H1 (cell line): ENCODE data around the gene KRTAP5-6. TPM values are rescaled to one million over a fixed set of nuclear protein-coding genes. Genes with fewer than 3 reads are reported as not detected.

Experiments used
- CTCF ChIA-PET: fragments of 300-600 bp; sonication (Branson Sonifier 250); formaldehyde crosslinking; loops from one replicate; lab custom pipeline; 2021; ENCODE audit not compliant: partially characterized antibody; lab: Charles Lee
- POLR2A ChIA-PET: fragments of 300-600 bp; sonication (Branson Sonifier 250); formaldehyde crosslinking; loops from one replicate; lab custom pipeline; 2021; ENCODE audit warnings: inconsistent platforms; ENCODE audit not compliant: partially characterized antibody; lab: Charles Lee
- DNase-seq, 2 experiments: peaks; one replicate each; pipeline versions ENCODE4 v3.0.0 to v3.0.0-alpha.2; 2010 to 2022; ENCODE audit warnings: low spot score in 2 of 2, low read depth in 1 of 2, mixed read lengths in 1 of 2
- FAIRE-seq: peaks from 2 replicates; lab custom pipeline; 2011; peaks lifted over from hg19 to GRCh38; lab: Jason Lieb, UNC
- H2AFZ ChIP-seq: 2 replicates; pipeline ENCODE4 v1.8.1; 2012; ENCODE audit warnings: low read length, inconsistent platforms
- H2AK5ac ChIP-seq: 2 replicates; pipeline ENCODE4 v1.6.1; 2013; ENCODE audit warnings: low read depth, low read length
- H2BK120ac ChIP-seq: replicated peaks from 2 replicates; pipeline ENCODE3; 2013; ENCODE audit warnings: low read depth, low read length, inconsistent platforms
- H2BK12ac ChIP-seq: 2 replicates; pipeline ENCODE4 v1.6.1; 2013; ENCODE audit warnings: low read depth, low read length
- H2BK15ac ChIP-seq: 2 replicates; pipeline ENCODE4 v1.6.1; 2013; ENCODE audit warnings: low read length
- H2BK20ac ChIP-seq: 2 replicates; pipeline ENCODE4 v1.6.1; 2013; ENCODE audit warnings: low read length
- H2BK5ac ChIP-seq: 2 replicates; pipeline ENCODE4 v1.6.1; 2013; ENCODE audit warnings: low read depth, low read length
- H3K14ac ChIP-seq: 2 replicates; pipeline ENCODE4 v1.6.1; 2013; ENCODE audit warnings: inconsistent platforms; ENCODE audit not compliant: insufficient read length
- H3K18ac ChIP-seq: 2 replicates; pipeline ENCODE4 v1.6.1; 2013; ENCODE audit warnings: low read length; ENCODE audit errors: extremely low read depth
- H3K23ac ChIP-seq: 2 replicates; pipeline ENCODE4 v1.6.1; 2013; ENCODE audit warnings: inconsistent platforms; ENCODE audit not compliant: insufficient read length
- H3K23me2 ChIP-seq: 2 replicates; pipeline ENCODE4 v1.6.1; 2013; ENCODE audit warnings: low read depth, low read length
- H3K27ac ChIP-seq: 2 replicates; pipeline ENCODE4 v1.6.1; 2011; ENCODE audit warnings: low read depth, low read length, inconsistent platforms
- H3K27me3 ChIP-seq, 4 experiments: replicated peaks in 1 of 4; 1 replicate in 1 of 4; 2 replicates in 3 of 4; pipeline versions ENCODE4 v1.6.1 to v1.8.1; 2011 to 2013; ENCODE audit warnings: low read length in 3 of 4, mild to moderate bottlenecking in 3 of 4, inconsistent platforms in 2 of 4, mixed read lengths in 2 of 4, moderate library complexity in 1 of 4; ENCODE audit not compliant: control insufficient read depth in 3 of 4, insufficient read depth in 3 of 4; ENCODE audit errors: extremely low read depth in 1 of 4
- H3K36me3 ChIP-seq, 4 experiments: 2 replicates each; pipeline versions ENCODE4 v1.6.1 to v1.8.1; 2011 to 2013; ENCODE audit warnings: mild to moderate bottlenecking in 4 of 4, low read length in 3 of 4, moderate library complexity in 2 of 4, control low read depth in 1 of 4, inconsistent platforms in 1 of 4; ENCODE audit not compliant: insufficient read depth in 4 of 4, control insufficient read depth in 2 of 4
- H3K4ac ChIP-seq: replicated peaks from 2 replicates; pipeline ENCODE3; 2013; ENCODE audit warnings: low read length, low read depth, mixed read lengths, inconsistent platforms; ENCODE audit not compliant: insufficient read length
- H3K4me1 ChIP-seq, 4 experiments: replicated peaks in 1 of 4; 1 replicate in 1 of 4; 2 replicates in 3 of 4; pipeline versions ENCODE4 v1.6.1 to v1.8.1; 2011 to 2013; ENCODE audit warnings: low read length in 3 of 4, inconsistent platforms in 2 of 4, mixed read lengths in 1 of 4; ENCODE audit not compliant: insufficient read depth in 4 of 4, control insufficient read depth in 3 of 4
- H3K4me2 ChIP-seq, 2 experiments: 2 replicates each; pipeline versions ENCODE4 v1.6.1 to v1.8.1; 2011 to 2013; ENCODE audit warnings: low read depth in 2 of 2, low read length in 2 of 2, control low read depth in 1 of 2, inconsistent platforms in 1 of 2, mild to moderate bottlenecking in 1 of 2; ENCODE audit not compliant: insufficient read depth in 1 of 2
- H3K4me3 ChIP-seq, 4 experiments: fragments of 200-600, 300-600 bp in 1 of 4; sonication (generic), shearing (Covaris generic), sonication (Bioruptor Twin) in 1 of 4; 2 replicates each; pipeline versions ENCODE4 v1.5.1 to v1.8.1; 2011 to 2016; ENCODE audit warnings: low read length in 4 of 4, low read depth in 3 of 4, control low read depth in 2 of 4, inconsistent platforms in 2 of 4, mild to moderate bottlenecking in 2 of 4, mixed read lengths in 1 of 4, moderate library complexity in 1 of 4; ENCODE audit not compliant: insufficient read depth in 2 of 4; ENCODE audit errors: extremely low read depth in 1 of 4
- H3K56ac ChIP-seq: replicated peaks from 2 replicates; pipeline ENCODE3; 2013; ENCODE audit warnings: low read depth, mild to moderate bottlenecking, mixed read lengths, low read length, inconsistent platforms; ENCODE audit not compliant: insufficient read length
- H3K79me1 ChIP-seq: 2 replicates; pipeline ENCODE4 v1.6.1; 2013; ENCODE audit warnings: low read depth, low read length, control low read depth
- H3K79me2 ChIP-seq, 2 experiments: 2 replicates each; pipeline versions ENCODE4 v1.6.1 to v1.8.1; 2012 to 2013; ENCODE audit warnings: low read length in 2 of 2, mild to moderate bottlenecking in 2 of 2, inconsistent platforms in 1 of 2; ENCODE audit not compliant: insufficient read depth in 2 of 2, control insufficient read depth in 1 of 2
- H3K9ac ChIP-seq, 4 experiments: replicated peaks in 1 of 4; 1 replicate in 1 of 4; 2 replicates in 3 of 4; pipeline versions ENCODE4 v1.6.1 to v1.8.1; 2011 to 2013; ENCODE audit warnings: low read depth in 3 of 4, low read length in 3 of 4, control low read depth in 2 of 4, mild to moderate bottlenecking in 2 of 4, moderate library complexity in 2 of 4, inconsistent platforms in 1 of 4; ENCODE audit errors: extremely low read depth in 1 of 4
- H3K9me3 ChIP-seq, 2 experiments: 2 replicates each; pipeline versions ENCODE4 v1.6.1 to v1.8.1; 2012 to 2013; ENCODE audit warnings: mild to moderate bottlenecking in 2 of 2, moderate library complexity in 2 of 2, control low read depth in 1 of 2, inconsistent platforms in 1 of 2, low read depth in 1 of 2, low read length in 1 of 2, mixed read lengths in 1 of 2; ENCODE audit not compliant: insufficient read depth in 2 of 2
- H4K20me1 ChIP-seq, 2 experiments: replicated peaks in 1 of 2; 2 replicates each; pipeline versions ENCODE3 to v1.8.1; 2011 to 2013; ENCODE audit warnings: inconsistent platforms in 2 of 2, low read length in 2 of 2, mild to moderate bottlenecking in 1 of 2; ENCODE audit not compliant: insufficient read depth in 2 of 2, control insufficient read depth in 1 of 2
- H4K5ac ChIP-seq: 2 replicates; pipeline ENCODE4 v1.6.1; 2013; ENCODE audit warnings: low read length, low read depth, mixed read lengths, inconsistent platforms; ENCODE audit not compliant: insufficient read length
- H4K8ac ChIP-seq: 2 replicates; pipeline ENCODE4 v1.8.0; 2013; ENCODE audit warnings: mild to moderate bottlenecking, moderate library complexity, low read length, inconsistent platforms; ENCODE audit not compliant: insufficient read depth; ENCODE audit errors: extremely low read depth
- H4K91ac ChIP-seq: replicated peaks from 2 replicates; pipeline ENCODE3; 2013; ENCODE audit warnings: low read length, mixed read lengths, inconsistent platforms; ENCODE audit not compliant: insufficient read length
- ATF3 ChIP-seq: IDR thresholded peaks from 2 replicates; pipeline ENCODE4 v1.6.1; 2011; ENCODE audit warnings: low read depth, mild to moderate bottlenecking, low read length; ENCODE audit not compliant: insufficient read depth
- BRCA1 ChIP-seq: IDR thresholded peaks from 2 replicates; pipeline ENCODE4 v1.6.1; 2012; ENCODE audit warnings: low read depth, low read length, improper control_type of control experiment
- CHD2 ChIP-seq: IDR thresholded peaks from 2 replicates; pipeline ENCODE4 v1.6.1; 2012; ENCODE audit warnings: low read length, improper control_type of control experiment
- EZH2 ChIP-seq: fragments of 200-600 bp; sonication (generic); IDR thresholded peaks from 2 replicates; pipeline ENCODE4 v1.7.1; 2012; ENCODE audit warnings: low read depth, mild to moderate bottlenecking, moderate library complexity, low read length, inconsistent platforms; ENCODE audit not compliant: severe bottlenecking
- FOSL1 ChIP-seq: IDR thresholded peaks from 2 replicates; pipeline ENCODE4 v1.6.1; 2011; ENCODE audit warnings: mild to moderate bottlenecking, low read depth, low read length, moderate library complexity; ENCODE audit not compliant: insufficient read depth
- KDM1A ChIP-seq: fragments of 200-600, 300-600 bp; sonication (generic); IDR thresholded peaks from 2 replicates; pipeline ENCODE4 v1.7.1; 2016; ENCODE audit warnings: mild to moderate bottlenecking, low read length, borderline replicate concordance
- POLR2A ChIP-seq, 2 experiments: IDR thresholded peaks; 1 replicate in 1 of 2; 2 replicates in 1 of 2; pipeline ENCODE4 v1.6.1; 2011; ENCODE audit warnings: low read depth in 2 of 2, low read length in 2 of 2, mild to moderate bottlenecking in 2 of 2; ENCODE audit errors: control extremely low read depth in 1 of 2
- RBBP5 ChIP-seq: IDR thresholded peaks from 2 replicates; pipeline ENCODE4 v1.7.1; 2012; ENCODE audit warnings: low read depth, mild to moderate bottlenecking, inconsistent platforms, low read length, moderate library complexity, borderline replicate concordance
- SAP30 ChIP-seq: fragments of 300-600 bp; sonication (generic); IDR thresholded peaks from 2 replicates; pipeline ENCODE4 v1.7.1; 2012; ENCODE audit warnings: low read length, moderate library complexity, mild to moderate bottlenecking, inconsistent platforms; ENCODE audit not compliant: insufficient read depth, insufficient replicate concordance
- SP1 ChIP-seq: IDR thresholded peaks from 2 replicates; pipeline ENCODE4 v1.6.1; 2011; ENCODE audit warnings: low read depth, low read length
- SP4 ChIP-seq: IDR thresholded peaks from 2 replicates; pipeline ENCODE4 v1.6.1; 2012; ENCODE audit warnings: low read length, inconsistent platforms
- WGBS, 2 experiments: shearing (Covaris generic) in 1 of 2; methylation state at CpG; one replicate each; pipeline versions ENCODE4 v1.1.6 to v1.1.7; 2013 to 2015; ENCODE audit warnings: low lambda C conversion rate in 2 of 2, mixed read lengths in 2 of 2, inconsistent platforms in 1 of 2, low coverage in 1 of 2, missing lambda C conversion rate in 1 of 2; ENCODE audit not compliant: insufficient replicate concordance in 2 of 2, insufficient coverage in 1 of 2, insufficient read length in 1 of 2; ENCODE audit errors: extremely low coverage in 1 of 2, missing lambda C conversion rate in 1 of 2; 5-methylcytosine and 5-hydroxymethylcytosine counted together
- polyA plus RNA-seq, 7 experiments: library from polyadenylated mRNA; depleted of rRNA in 3 of 7; stranded (reverse) in 5 of 7; unstranded in 2 of 7; fragments of >200 nt in 5 of 7; fragments of 200-250 nt in 2 of 7; gene quantifications; 1 replicate in 5 of 7; 2 replicates in 1 of 7; 4 replicates in 1 of 7; pipeline versions ENCODE4 v1.2.1 to v1.2.3, GENCODE V29; 2011 to 2013; ENCODE audit warnings: missing spikeins in 2 of 7, mixed read lengths in 2 of 7
- total RNA-seq: library from RNA; stranded (reverse); fragmentation: NEBNext Ultra II Directional; extraction: Animal tissue kit (Norgen Biotek cat#: 25700); gene quantifications from 2 replicates; pipeline ENCODE4 v1.2.1, GENCODE V29; 2021

Gene KRTAP5-6
- total and polyA plus RNA-seq, 2 of the 8 experiments (the other 6 are each of a cell fraction or from before 2014, with no cell fraction given): not detected

- H3K27me3 ChIP-seq: peaks cover 0 to 7% (median 0%) of the 10 kb centered on the region in 4 experiments; a peak in 3 of 7 replicates
- H3K56ac ChIP-seq: no peak overlapping the region
- WGBS, 2 experiments: 23% methylated on average over 30 of the region's 37 CpGs; no CpG with 5 or more reads in 1 of the 2 experiments
- ChIA-PET POLR2A (interaction anchor here (1.0 to 1.6 kb wide), 3 partner anchors 41 to 458 kb away, joined by 3 to 4 read pairs (median 3); no protein-coding TSS in a partner anchor), CTCF (interaction anchor here (0.8 to 6.9 kb wide), 84 partner anchors 8 to 725 kb away, joined by 3 to 255 read pairs (median 5); partner anchors contain the start of genes LSP1, SYT8 and TNNI2)
- H3K4me2 ChIP-seq: peak overlapping the region; percentile 43 to 76; a peak in 3 of 4 replicates
- H3K23me2 ChIP-seq: no peaks in the 10 kb centered on the region; the same call in 1 of the 2 replicates
- no peaks in the 10 kb centered on the region for H3K79me2 ChIP-seq
- no peaks in the 10 kb centered on the region for H3K36me3 ChIP-seq
- H3K79me1 ChIP-seq: no peaks in the 10 kb centered on the region
- no peak overlapping the region for H2BK20ac ChIP-seq
- H3K14ac ChIP-seq: no peak overlapping the region
- H2BK15ac ChIP-seq: 0 out of 2 replicates have a peak overlapping the region, but pooled peaks have one; percentile 81
- no peak overlapping the region for H3K27ac ChIP-seq
- H4K8ac ChIP-seq: peak overlapping the region; percentile 89
- peak overlapping the region; percentile 37; the same call in 1 of the 2 replicates for H2BK5ac ChIP-seq
- peak overlapping the region; percentile 90 for H3K18ac ChIP-seq
- no peak for FAIRE-seq
- H3K23ac ChIP-seq: no peak overlapping the region
- no peak overlapping the region for H2BK12ac ChIP-seq
- H3K9me3 ChIP-seq: no peaks in the 10 kb centered on the region
- H3K4ac ChIP-seq: peak overlapping the region; percentile 36
- H3K9ac ChIP-seq: peak overlapping the region in 2 of 4 experiments; percentile 5 to 27; a peak in 3 of 7 replicates
- H2AFZ ChIP-seq: peak overlapping the region; percentile 93
- H4K5ac ChIP-seq: peak overlapping the region; percentile 83
- no peak overlapping the region for H2AK5ac ChIP-seq
- peak overlapping the region; percentile 94 for H4K91ac ChIP-seq
- no peaks in the 10 kb centered on the region for H4K20me1 ChIP-seq
- H2BK120ac ChIP-seq: no peak overlapping the region
- peak overlapping the region; percentile 29 to 59 (median 37); a peak in 6 of 8 replicates for H3K4me3 ChIP-seq
- peaks cover 0 to 10% (median 3%) of the 10 kb centered on the region in 4 experiments; a peak in 3 of 7 replicates for H3K4me1 ChIP-seq
- DNase-seq: peak; percentile 56 to 95
- 0 out of 2 replicates have a peak, but pooled peaks have one; percentile 51 for TF ChIP-seq SP4
- TF ChIP-seq KDM1A: no peak
- TF ChIP-seq ATF3: no peak
- TF ChIP-seq POLR2A (IDR thresholded peaks at IDR 0.05; ENCODE audit: control extremely low read depth in 1 of 2, low read depth in 2 of 2, low read length in 2 of 2): no peak
- TF ChIP-seq CHD2: no peak
- no peak for TF ChIP-seq BRCA1
- TF ChIP-seq SP1: no peak
- TF ChIP-seq RBBP5: no peak; the same call in 1 of the 2 replicates
- TF ChIP-seq FOSL1: no peak
- no peak for TF ChIP-seq EZH2
- TF ChIP-seq SAP30: no peak
These were observed 3.5 kb upstream of the KRTAP5-6 start for GRCh38 chr11:1693327-1694063.
